Spleen (tissue), 11 donors: ENCODE results near the gene ARL15. TPM values are rescaled to one million over a fixed set of nuclear protein-coding genes. Genes with fewer than 3 reads are reported as not detected.

ENCODE experiments used
- DNase-seq: peaks from one replicate; pipeline ENCODE4 v3.0.0-alpha.2; 2020
- H3K27ac ChIP-seq, 8 donors: fragments of 200-600 bp; sonication (generic) in 7 of 8; 1 replicate in 4 of 8; 2 replicates in 4 of 8; pipeline versions ENCODE4 v1.5.0 to v1.8.0; 2016 to 2021; ENCODE audit warnings: inconsistent platforms in 4 of 8, mild to moderate bottlenecking in 4 of 8, moderate library complexity in 1 of 8
- H3K27me3 ChIP-seq, 7 donors: fragments of 200-600 bp; sonication (generic) in 6 of 7; replicated peaks in 1 of 7; 1 replicate in 4 of 7; 2 replicates in 3 of 7; pipeline versions ENCODE4 v1.5.0 to v1.8.0; 2016 to 2021; ENCODE audit warnings: inconsistent platforms in 3 of 7, mild to moderate bottlenecking in 1 of 7
- H3K36me3 ChIP-seq, 6 donors: fragments of 200-600 bp; sonication (generic) in 5 of 6; 1 replicate in 4 of 6; 2 replicates in 2 of 6; pipeline versions ENCODE4 v1.5.0 to v1.8.0; 2016 to 2021; ENCODE audit warnings: inconsistent platforms in 2 of 6
- H3K4me1 ChIP-seq, 6 donors: fragments of 200-600 bp; sonication (generic) in 5 of 6; 1 replicate in 3 of 6; 2 replicates in 3 of 6; pipeline versions ENCODE4 v1.5.0 to v1.8.0; 2016 to 2021; ENCODE audit warnings: inconsistent platforms in 3 of 6
- H3K4me3 ChIP-seq, 8 donors: fragments of 200-600 bp; sonication (generic) in 7 of 8; 1 replicate in 4 of 8; 2 replicates in 4 of 8; pipeline versions ENCODE4 v1.5.0 to v1.8.0; 2016 to 2021; ENCODE audit warnings: inconsistent platforms in 4 of 8, mild to moderate bottlenecking in 4 of 8, moderate library complexity in 2 of 8
- H3K9me3 ChIP-seq, 8 donors: fragments of 200-600 bp; sonication (generic) in 7 of 8; 1 replicate in 4 of 8; 2 replicates in 4 of 8; pipeline versions ENCODE4 v1.5.0 to v1.8.0; 2016 to 2021; ENCODE audit warnings: inconsistent platforms in 4 of 8
- POLR2A ChIP-seq, 3 donors: fragments of 450-650 bp; IDR thresholded peaks; one replicate each; pipeline ENCODE4 v1.5.1; 2017; ENCODE audit warnings: antibody characterized with exemption in 3 of 3, mild to moderate bottlenecking in 1 of 3
- POLR2AphosphoS5 ChIP-seq, 3 donors: sonication (generic); formaldehyde crosslinking; IDR thresholded peaks; one replicate each; pipeline ENCODE4 v1.5.1; 2017; ENCODE audit warnings: antibody characterized with exemption in 3 of 3
- WGBS, 5 donors: extraction: QIAGEN DNeasy Blood & Tissue Kit in 3 of 5; methylation state at CpG; one replicate each; pipeline versions ENCODE4 v1.1.5 to v1.1.7; 2013 to 2018; 5-methylcytosine and 5-hydroxymethylcytosine counted together
- intact Hi-C: fragments of 100-400 bp; cut with DNase I; formaldehyde crosslinking; loops from one replicate; pipeline ENCODE4 v1.15.0; 2023; ENCODE audit warnings: low total_unique reads
- polyA plus RNA-seq, 3 donors: library from polyadenylated mRNA; stranded (reverse); fragments of 200-250 nt; gene quantifications; one replicate each; pipeline ENCODE4 v1.2.1, GENCODE V29; 2013
- total RNA-seq, 7 donors: library from RNA; depleted of rRNA in 3 of 7; stranded (reverse); fragments of >200 nt in 3 of 7; fragmentation: NEBNext Ultra II Directional in 4 of 7; extraction: Animal tissue kit (Norgen Biotek cat#: 25700) in 4 of 7; gene quantifications; one replicate each; pipeline versions ENCODE4 v1.1.0 to v1.2.1, GENCODE V29; 2016 to 2021
- TF ChIP-seq, protein P1 (sequence below), 11 experiments: fragments of 200-600 bp in 7 of 11; fragments of 450-650 bp in 4 of 11; sonication (generic) in 4 of 11; IDR thresholded peaks in 8 of 11; conservative IDR thresholded peaks in 3 of 11; 1 replicate in 7 of 11; 2 replicates in 4 of 11; pipeline versions ENCODE4 v1.4.0 to v1.8.0; 2016 to 2021; ENCODE audit warnings: antibody characterized with exemption in 11 of 11, inconsistent platforms in 4 of 11, mild to moderate bottlenecking in 1 of 11
- donor health status: healthy with polysubstance abuse.
- donor health status: DM: no; HTN: no; CAD: no; lungs with moderate emphysema.
- donor health status: DM: no; HTN: no; CAD: no.
- donor health status: Bipolar disorder and iron deficiency.
- donor health status: healthy.
- donor health status: DM: no; HTN: no; CAD: no.
- donor health status: DM: yes; HTN: yes; CAD: no.

ARL15 gene
- total and polyA plus RNA-seq, 10 donors = 6.3 to 70.2 (median 37.1) TPM

DNA sequence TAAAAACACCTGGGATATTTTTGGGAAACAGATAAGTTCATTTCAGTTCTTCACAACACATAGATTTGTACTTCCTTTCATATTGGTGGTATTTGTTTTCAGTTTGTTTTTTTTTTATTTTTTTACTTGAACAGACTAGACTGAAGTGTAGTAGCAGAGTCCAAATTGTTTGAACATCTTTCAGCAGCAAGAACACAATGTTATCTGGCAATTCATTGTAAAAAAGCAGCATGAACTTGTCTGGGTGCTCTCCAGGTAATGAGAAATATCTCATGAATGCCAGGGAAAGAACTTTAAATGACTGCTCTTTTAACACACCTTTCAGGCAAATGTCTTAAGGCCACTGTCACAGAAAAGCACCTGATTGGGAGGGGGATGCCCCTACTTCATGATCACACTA, 113.4 kb downstream of the ARL15 start:
- H3K27me3 ChIP-seq = no peaks in the 10 kb centered on the region
- H3K4me3 ChIP-seq = no peak overlapping the region
- intact Hi-C loops = no loop called here
- no peak overlapping the region for H3K27ac ChIP-seq
- H3K4me1 ChIP-seq = peaks cover 0 to 4% (median 0%) of the 10 kb centered on the region in 6 donors
- TF ChIP-seq, protein P1, sequence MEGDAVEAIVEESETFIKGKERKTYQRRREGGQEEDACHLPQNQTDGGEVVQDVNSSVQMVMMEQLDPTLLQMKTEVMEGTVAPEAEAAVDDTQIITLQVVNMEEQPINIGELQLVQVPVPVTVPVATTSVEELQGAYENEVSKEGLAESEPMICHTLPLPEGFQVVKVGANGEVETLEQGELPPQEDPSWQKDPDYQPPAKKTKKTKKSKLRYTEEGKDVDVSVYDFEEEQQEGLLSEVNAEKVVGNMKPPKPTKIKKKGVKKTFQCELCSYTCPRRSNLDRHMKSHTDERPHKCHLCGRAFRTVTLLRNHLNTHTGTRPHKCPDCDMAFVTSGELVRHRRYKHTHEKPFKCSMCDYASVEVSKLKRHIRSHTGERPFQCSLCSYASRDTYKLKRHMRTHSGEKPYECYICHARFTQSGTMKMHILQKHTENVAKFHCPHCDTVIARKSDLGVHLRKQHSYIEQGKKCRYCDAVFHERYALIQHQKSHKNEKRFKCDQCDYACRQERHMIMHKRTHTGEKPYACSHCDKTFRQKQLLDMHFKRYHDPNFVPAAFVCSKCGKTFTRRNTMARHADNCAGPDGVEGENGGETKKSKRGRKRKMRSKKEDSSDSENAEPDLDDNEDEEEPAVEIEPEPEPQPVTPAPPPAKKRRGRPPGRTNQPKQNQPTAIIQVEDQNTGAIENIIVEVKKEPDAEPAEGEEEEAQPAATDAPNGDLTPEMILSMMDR (IDR thresholded peaks at IDR 0.05 in 8 of 11, conservative IDR thresholded peaks at IDR 0.05 in 3 of 11) = no peak
- no peak for TF ChIP-seq POLR2A (IDR thresholded peaks at IDR 0.05)
- TF ChIP-seq POLR2AphosphoS5 (IDR thresholded peaks at IDR 0.05) = no peak
- no peak for DNase-seq
- no peaks in the 10 kb centered on the region for H3K36me3 ChIP-seq
- peaks cover 0 to 23% (median 17%) of the 10 kb centered on the region in 8 donors for H3K9me3 ChIP-seq

DNA sequence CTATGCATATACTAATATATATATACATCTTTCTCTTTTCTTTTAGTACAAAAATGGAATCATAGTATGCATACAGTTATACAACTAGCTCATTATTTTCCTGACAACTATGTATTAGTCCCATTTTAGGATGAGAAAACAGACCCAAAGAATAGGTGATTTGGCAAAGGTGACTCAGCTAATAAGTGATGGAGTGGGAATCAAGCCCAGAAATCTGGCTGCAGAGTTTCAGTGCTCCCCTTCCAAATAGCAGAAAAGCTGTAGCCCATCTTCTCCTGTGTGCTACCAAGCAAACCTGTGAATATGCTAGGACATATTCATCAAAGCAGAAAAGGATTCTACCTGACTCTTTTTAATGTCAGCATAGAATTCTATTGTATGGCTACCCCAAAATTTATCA, 114.7 kb downstream of the ARL15 start:
- intact Hi-C loops = no loop called here
- Histone ChIP-seq H3K9me3 (peaks cover 0 to 15% (median 11%) of the 10 kb centered on the region in 8 donors), H3K36me3 (no peaks in the 10 kb centered on the region), H3K27ac (no peak overlapping the region), H3K27me3 (no peaks in the 10 kb centered on the region), H3K4me1 (peaks cover 0 to 4% (median 0%) of the 10 kb centered on the region in 6 donors), H3K4me3 (no peak overlapping the region)
- no peak for TF ChIP-seq POLR2A (IDR thresholded peaks at IDR 0.05)
- TF ChIP-seq, protein P1 (IDR thresholded peaks at IDR 0.05 in 8 of 11, conservative IDR thresholded peaks at IDR 0.05 in 3 of 11) = no peak
- TF ChIP-seq POLR2AphosphoS5 (IDR thresholded peaks at IDR 0.05) = no peak
- DNase-seq = no peak

DNA sequence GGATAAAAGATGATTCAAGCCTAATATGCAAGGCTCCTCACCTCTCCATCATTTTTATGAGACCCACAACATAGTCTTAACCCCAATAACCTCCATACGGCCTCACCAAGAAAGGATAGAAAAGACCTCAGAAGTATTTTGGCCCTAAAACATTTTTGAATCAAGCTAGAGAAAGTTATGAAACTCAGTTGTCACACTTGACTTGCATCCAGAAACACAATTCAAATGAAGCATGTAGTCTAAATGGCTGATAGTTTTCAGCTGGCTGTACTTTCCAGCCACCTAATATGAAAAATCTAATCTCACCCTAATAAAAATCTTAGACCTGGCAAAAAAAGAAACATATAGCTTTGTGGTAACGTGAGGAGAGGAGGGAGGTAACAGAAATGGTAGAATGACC, 116.1 kb downstream of the ARL15 start:
- Histone ChIP-seq H3K9me3 (peaks cover 0 to 5% (median 4%) of the 10 kb centered on the region in 8 donors), H3K4me3 (no peak overlapping the region), H3K4me1 (peaks cover 0 to 4% (median 0%) of the 10 kb centered on the region in 6 donors), H3K27ac (no peak overlapping the region), H3K36me3 (no peaks in the 10 kb centered on the region), H3K27me3 (no peaks in the 10 kb centered on the region)
- WGBS, 5 donors = 63 to 81% (median 73%) methylated on average over 2 of the region's 2 CpGs
- TF ChIP-seq POLR2AphosphoS5 (IDR thresholded peaks at IDR 0.05) = no peak
- intact Hi-C loops = no loop called here
- no peak for DNase-seq

DNA sequence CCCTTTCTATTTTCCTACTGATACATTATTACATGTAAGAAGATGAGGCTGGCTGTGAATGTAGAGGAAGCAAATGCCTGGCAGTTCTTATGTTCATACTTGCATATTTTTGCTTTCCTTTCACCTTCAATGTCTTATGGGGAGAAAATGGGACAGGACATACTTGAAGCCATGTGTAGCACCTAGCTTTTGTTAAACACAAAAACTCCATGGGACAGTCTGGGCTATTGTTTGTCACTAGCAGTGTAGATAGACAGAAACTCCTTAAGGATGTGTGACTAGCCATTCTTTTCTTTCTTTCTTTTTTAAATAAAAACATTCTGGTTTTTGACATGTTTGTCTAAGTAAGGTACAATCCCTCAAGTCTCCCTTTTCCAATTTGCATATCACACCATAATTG, 122.7 kb downstream of the ARL15 start:
- DNase-seq = no peak
- no peak for TF ChIP-seq POLR2A (IDR thresholded peaks at IDR 0.05)

DNA sequence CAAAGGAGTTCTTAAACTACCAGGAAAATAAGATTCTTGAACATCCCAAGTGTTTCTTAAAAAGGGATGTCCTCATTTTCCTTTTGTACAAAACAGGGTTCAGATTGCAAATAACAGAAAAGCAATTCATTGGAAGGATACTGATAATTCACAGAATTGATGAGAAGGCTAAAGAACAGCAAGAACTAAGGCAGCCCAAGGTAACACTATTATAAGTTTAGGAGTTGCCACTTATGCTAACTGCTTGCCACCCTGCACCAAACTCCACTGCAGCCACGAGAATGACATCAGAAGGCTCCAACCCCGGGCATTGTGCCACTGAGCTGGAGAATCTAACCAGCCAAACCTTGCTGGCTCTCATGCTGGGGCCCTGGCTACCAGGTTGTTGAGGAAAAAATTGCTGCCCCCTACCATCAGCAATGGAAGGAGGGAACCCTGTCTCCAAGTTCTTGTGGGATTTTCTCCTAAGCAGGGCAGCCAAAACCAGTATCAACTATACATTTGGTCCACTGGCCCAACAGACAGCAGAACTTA, 123.4 kb downstream of the ARL15 start:
- Histone ChIP-seq H3K27me3 (no peaks in the 10 kb centered on the region), H3K4me1 (peaks cover 0 to 14% (median 0%) of the 10 kb centered on the region in 6 donors), H3K9me3 (no peaks in the 10 kb centered on the region), H3K27ac (no peak overlapping the region), H3K36me3 (no peaks in the 10 kb centered on the region), H3K4me3 (no peak overlapping the region)
- 91 to 100% (median 94%) methylated on average over 2 of the region's 2 CpGs for WGBS, 5 donors
- intact Hi-C loops = no loop called here
- DNase-seq = no peak
- TF ChIP-seq POLR2A (IDR thresholded peaks at IDR 0.05) = no peak
- TF ChIP-seq, protein P1 (IDR thresholded peaks at IDR 0.05 in 8 of 11, conservative IDR thresholded peaks at IDR 0.05 in 3 of 11) = peak in 1 of 11 experiments; percentile 6

More for the DNA sequence above, 122.7 kb downstream of the ARL15 start:
- Histone ChIP-seq H3K4me1 (peaks cover 0 to 14% (median 0%) of the 10 kb centered on the region in 6 donors), H3K4me3 (no peak overlapping the region), H3K27me3 (no peaks in the 10 kb centered on the region), H3K27ac (no peak overlapping the region), H3K9me3 (no peaks in the 10 kb centered on the region), H3K36me3 (no peaks in the 10 kb centered on the region)
- intact Hi-C loops = no loop called here
